CD14-positive monocyte (primary cell): ENCODE data around the gene DPRX. TPM values are rescaled to one million over a fixed set of nuclear protein-coding genes. Genes with fewer than 3 reads are reported as not detected.

Experiments used
- DNase-seq, 3 donors: peaks; one replicate each; pipeline ENCODE4 v3.0.0-alpha.2; 2011 to 2022
- H2AFZ ChIP-seq: 2 replicates; pipeline ENCODE4 v1.6.0; 2012; ENCODE audit warnings: mild to moderate bottlenecking, low read depth, low read length, inconsistent platforms; ENCODE audit not compliant: insufficient read depth, poor library complexity, severe bottlenecking
- H3K27ac ChIP-seq, 2 donors: 1 replicate in 1 of 2; 2 replicates in 1 of 2; pipeline ENCODE4 v1.5.1; 2012 to 2013; ENCODE audit warnings: low read length in 2 of 2, control low read depth in 1 of 2, inconsistent platforms in 1 of 2, low read depth in 1 of 2, mild to moderate bottlenecking in 1 of 2
- H3K27me3 ChIP-seq, 2 donors: one replicate each; pipeline versions ENCODE4 v1.6.0 to v1.6.1; 2011 to 2013; ENCODE audit warnings: low read length in 2 of 2; ENCODE audit not compliant: control insufficient read depth in 2 of 2, insufficient read depth in 2 of 2
- H3K36me3 ChIP-seq, 2 donors: replicated peaks in 1 of 2; 1 replicate in 1 of 2; 2 replicates in 1 of 2; pipeline versions ENCODE4 v1.5.1 to v1.6.1; 2012 to 2013; ENCODE audit warnings: low read length in 2 of 2, control low read depth in 1 of 2, inconsistent platforms in 1 of 2, mild to moderate bottlenecking in 1 of 2; ENCODE audit not compliant: insufficient read depth in 2 of 2, control insufficient read depth in 1 of 2
- H3K4me1 ChIP-seq, 2 donors: 1 replicate in 1 of 2; 2 replicates in 1 of 2; pipeline versions ENCODE4 v1.5.1 to v1.6.1; 2012 to 2013; ENCODE audit warnings: low read length in 2 of 2, control low read depth in 1 of 2, inconsistent platforms in 1 of 2, mild to moderate bottlenecking in 1 of 2, moderate library complexity in 1 of 2; ENCODE audit not compliant: insufficient read depth in 2 of 2, control insufficient read depth in 1 of 2
- H3K4me2 ChIP-seq: replicated peaks from 2 replicates; pipeline ENCODE3; 2012; ENCODE audit warnings: low read length, moderate library complexity, mild to moderate bottlenecking; ENCODE audit not compliant: poor library complexity, severe bottlenecking; ENCODE audit errors: extremely low read depth
- H3K4me3 ChIP-seq, 3 experiments: fragments of 200-600 bp in 1 of 3; sonication (generic) in 1 of 3; replicated peaks in 1 of 3; 1 replicate in 2 of 3; 2 replicates in 1 of 3; pipeline ENCODE4 v1.5.1; 2011 to 2013; ENCODE audit warnings: low read length in 3 of 3, mild to moderate bottlenecking in 3 of 3, control low read depth in 2 of 3, low read depth in 2 of 3, inconsistent platforms in 1 of 3, moderate library complexity in 1 of 3
- H3K79me2 ChIP-seq: 2 replicates; pipeline ENCODE4 v1.6.0; 2012; ENCODE audit warnings: mild to moderate bottlenecking, control low read depth, inconsistent platforms, low read length, moderate library complexity; ENCODE audit not compliant: insufficient read depth
- H3K9ac ChIP-seq: 2 replicates; pipeline ENCODE4 v1.6.0; 2017; ENCODE audit warnings: low read length, mild to moderate bottlenecking; ENCODE audit not compliant: insufficient read depth, poor library complexity, severe bottlenecking
- H3K9me3 ChIP-seq, 2 donors: replicated peaks in 1 of 2; 1 replicate in 1 of 2; 2 replicates in 1 of 2; pipeline versions ENCODE4 v1.5.1 to v1.6.1; 2012 to 2013; ENCODE audit warnings: low read length in 2 of 2, control low read depth in 1 of 2; ENCODE audit not compliant: control insufficient read depth in 1 of 2, insufficient read depth in 1 of 2
- H4K20me1 ChIP-seq: 2 replicates; pipeline ENCODE4 v1.6.0; 2012; ENCODE audit warnings: mild to moderate bottlenecking, low read length, control low read depth, moderate library complexity; ENCODE audit not compliant: insufficient read depth
- H3K27ac Mint-ChIP-seq, 7 donors: one replicate each; pipeline ENCODE4 v1.8.0; 2020; ENCODE audit warnings: mild to moderate bottlenecking in 7 of 7, mixed read lengths in 7 of 7, moderate library complexity in 6 of 7, inconsistent platforms in 2 of 7
- H3K27me3 Mint-ChIP-seq, 3 donors: one replicate each; pipeline ENCODE4 v1.8.0; 2021 to 2022; ENCODE audit warnings: low read depth in 3 of 3, mild to moderate bottlenecking in 3 of 3, mixed read lengths in 3 of 3, moderate library complexity in 3 of 3, inconsistent platforms in 1 of 3
- H3K36me3 Mint-ChIP-seq, 2 donors: one replicate each; pipeline ENCODE4 v1.8.0; 2020; ENCODE audit warnings: mixed read lengths in 2 of 2, inconsistent platforms in 1 of 2, mild to moderate bottlenecking in 1 of 2
- H3K4me1 Mint-ChIP-seq: one replicate; pipeline ENCODE4 v1.8.0; 2020; ENCODE audit warnings: mild to moderate bottlenecking, mixed read lengths
- H3K4me3 Mint-ChIP-seq, 2 donors: one replicate each; pipeline ENCODE4 v1.8.0; 2020; ENCODE audit warnings: mild to moderate bottlenecking in 2 of 2, mixed read lengths in 2 of 2, moderate library complexity in 1 of 2
- H3K9me3 Mint-ChIP-seq, 7 donors: one replicate each; pipeline ENCODE4 v1.8.0; 2020 to 2022; ENCODE audit warnings: mixed read lengths in 7 of 7, mild to moderate bottlenecking in 6 of 7, moderate library complexity in 6 of 7, inconsistent platforms in 2 of 7
- WGBS: methylation state at CpG from one replicate; pipeline ENCODE4 v1.1.5; 2013; ENCODE audit warnings: missing lambda C conversion rate; ENCODE audit not compliant: insufficient coverage; 5-methylcytosine and 5-hydroxymethylcytosine counted together
- intact Hi-C, 2 donors: fragments of 100-400 bp; cut with micrococcal nuclease; formaldehyde crosslinking; loops; one replicate each; pipeline versions ENCODE4 v1.15.0 to v1.15.1; 2023
- polyA plus RNA-seq, 3 donors: library from polyadenylated mRNA; depleted of rRNA in 1 of 3; unstranded in 2 of 3; stranded (reverse) in 1 of 3; fragments of 300-500 nt in 2 of 3; fragments of >200 nt in 1 of 3; fragmentation: Illumina TruSeq in 2 of 3; gene quantifications; 1 replicate in 2 of 3; 2 replicates in 1 of 3; pipeline ENCODE4 v1.2.3, GENCODE V29; 2012 to 2021
- TF ChIP-seq, protein P1 (sequence below): fragments of 200-600 bp; IDR thresholded peaks from one replicate; pipeline ENCODE4 v1.8.0; 2022; ENCODE audit warnings: antibody characterized with exemption, mild to moderate bottlenecking

The DPRX gene
- polyA plus RNA-seq, 3 donors, result not detected

DNA sequence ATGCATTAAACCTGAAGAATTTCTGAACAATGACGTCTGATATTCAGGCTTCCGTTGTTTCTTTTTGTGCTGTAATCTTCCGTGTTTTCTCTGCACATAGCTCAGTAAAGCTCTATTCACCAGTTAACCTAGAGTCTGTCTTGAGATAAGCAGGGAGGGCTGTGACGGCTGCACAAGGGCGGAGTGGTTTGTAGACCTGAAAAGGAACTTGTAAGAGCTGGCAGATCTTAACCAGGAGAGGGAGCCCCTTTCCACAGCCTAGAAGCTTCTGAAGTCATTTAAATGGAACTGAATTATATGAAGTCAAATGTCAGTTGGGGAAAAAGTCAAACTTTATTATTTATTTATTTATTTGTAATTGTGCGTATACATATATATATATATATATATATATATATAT, 27.5 kb downstream of the DPRX start:
- H3K27ac ChIP-seq, result no peak overlapping the region
- H3K4me2 ChIP-seq, result no peak overlapping the region
- DNase-seq, result no peak
- 0% methylated on average over 3 of the region's 6 CpGs for WGBS
- H3K9me3 ChIP-seq, result peaks cover 22 to 25% of the 10 kb centered on the region in 2 donors
- H3K9me3 Mint-ChIP-seq, result peaks cover 6 to 31% (median 16%) of the 10 kb centered on the region in 7 donors
- H2AFZ ChIP-seq, result no peak overlapping the region
- no peaks in the 10 kb centered on the region for H3K79me2 ChIP-seq
- H3K9ac ChIP-seq, result no peak overlapping the region
- H3K27ac Mint-ChIP-seq, result no peak overlapping the region
- H3K4me1 ChIP-seq, result no peaks in the 10 kb centered on the region
- no peak overlapping the region for H3K4me3 Mint-ChIP-seq
- no peak overlapping the region for H3K4me3 ChIP-seq
- TF ChIP-seq, protein P1, sequence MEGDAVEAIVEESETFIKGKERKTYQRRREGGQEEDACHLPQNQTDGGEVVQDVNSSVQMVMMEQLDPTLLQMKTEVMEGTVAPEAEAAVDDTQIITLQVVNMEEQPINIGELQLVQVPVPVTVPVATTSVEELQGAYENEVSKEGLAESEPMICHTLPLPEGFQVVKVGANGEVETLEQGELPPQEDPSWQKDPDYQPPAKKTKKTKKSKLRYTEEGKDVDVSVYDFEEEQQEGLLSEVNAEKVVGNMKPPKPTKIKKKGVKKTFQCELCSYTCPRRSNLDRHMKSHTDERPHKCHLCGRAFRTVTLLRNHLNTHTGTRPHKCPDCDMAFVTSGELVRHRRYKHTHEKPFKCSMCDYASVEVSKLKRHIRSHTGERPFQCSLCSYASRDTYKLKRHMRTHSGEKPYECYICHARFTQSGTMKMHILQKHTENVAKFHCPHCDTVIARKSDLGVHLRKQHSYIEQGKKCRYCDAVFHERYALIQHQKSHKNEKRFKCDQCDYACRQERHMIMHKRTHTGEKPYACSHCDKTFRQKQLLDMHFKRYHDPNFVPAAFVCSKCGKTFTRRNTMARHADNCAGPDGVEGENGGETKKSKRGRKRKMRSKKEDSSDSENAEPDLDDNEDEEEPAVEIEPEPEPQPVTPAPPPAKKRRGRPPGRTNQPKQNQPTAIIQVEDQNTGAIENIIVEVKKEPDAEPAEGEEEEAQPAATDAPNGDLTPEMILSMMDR, result no peak
- no peaks in the 10 kb centered on the region for H3K27me3 ChIP-seq
- intact Hi-C loops, result no loop called here
- H3K36me3 Mint-ChIP-seq, result no peaks in the 10 kb centered on the region
- H3K27me3 Mint-ChIP-seq, result peaks cover 0 to 4% (median 3%) of the 10 kb centered on the region in 3 donors
- no peaks in the 10 kb centered on the region for H3K4me1 Mint-ChIP-seq
- no peaks in the 10 kb centered on the region for H3K36me3 ChIP-seq
- H4K20me1 ChIP-seq, result no peaks in the 10 kb centered on the region

DNA sequence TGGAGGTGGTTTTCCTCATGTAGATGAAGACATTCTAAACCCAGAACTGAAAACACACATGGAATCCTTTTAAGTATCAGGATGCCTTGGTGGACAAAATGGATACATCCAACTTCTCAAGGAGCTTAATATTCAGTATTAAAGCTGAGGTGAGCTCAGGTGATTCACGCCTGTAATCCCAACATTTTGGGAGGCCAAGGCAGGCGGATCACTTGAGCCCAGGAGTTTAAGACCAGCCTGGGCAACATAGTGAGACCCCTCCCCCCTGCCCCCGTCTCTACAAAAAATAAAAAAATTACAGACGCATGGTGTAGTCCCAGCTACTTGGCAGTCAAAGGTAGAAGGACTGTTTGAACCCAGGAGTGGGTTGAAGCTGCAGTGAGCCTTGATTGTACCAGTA, 28.8 kb downstream of the DPRX start:
- Mint-ChIP-seq H3K27ac (no peak overlapping the region), H3K27me3 (peaks cover 2 to 6% (median 4%) of the 10 kb centered on the region in 3 donors), H3K4me1 (no peaks in the 10 kb centered on the region), H3K9me3 (peaks cover 4 to 18% (median 6%) of the 10 kb centered on the region in 7 donors), H3K4me3 (no peak overlapping the region), H3K36me3 (no peaks in the 10 kb centered on the region)
- Histone ChIP-seq H2AFZ (no peak overlapping the region), H3K9ac (no peak overlapping the region), H3K36me3 (no peaks in the 10 kb centered on the region), H4K20me1 (no peaks in the 10 kb centered on the region), H3K4me3 (no peak overlapping the region), H3K27ac (no peak overlapping the region), H3K79me2 (no peaks in the 10 kb centered on the region), H3K27me3 (no peaks in the 10 kb centered on the region), H3K4me1 (no peaks in the 10 kb centered on the region), H3K9me3 (peaks cover 9 to 18% of the 10 kb centered on the region in 2 donors), H3K4me2 (no peak overlapping the region)
- no peak for DNase-seq
- WGBS, result no CpG with 5 or more reads among the region's 4 CpGs
- intact Hi-C loops, result no loop called here
- TF ChIP-seq, protein P1, result no peak
